Measurements from ENCODE around the gene CLIC4. TPM values are rescaled to one million over a fixed set of nuclear protein-coding genes. Genes with fewer than 3 reads are reported as not detected.

Gene CLIC4
- total RNA-seq, 1 donor, result 711 TPM

DNA sequence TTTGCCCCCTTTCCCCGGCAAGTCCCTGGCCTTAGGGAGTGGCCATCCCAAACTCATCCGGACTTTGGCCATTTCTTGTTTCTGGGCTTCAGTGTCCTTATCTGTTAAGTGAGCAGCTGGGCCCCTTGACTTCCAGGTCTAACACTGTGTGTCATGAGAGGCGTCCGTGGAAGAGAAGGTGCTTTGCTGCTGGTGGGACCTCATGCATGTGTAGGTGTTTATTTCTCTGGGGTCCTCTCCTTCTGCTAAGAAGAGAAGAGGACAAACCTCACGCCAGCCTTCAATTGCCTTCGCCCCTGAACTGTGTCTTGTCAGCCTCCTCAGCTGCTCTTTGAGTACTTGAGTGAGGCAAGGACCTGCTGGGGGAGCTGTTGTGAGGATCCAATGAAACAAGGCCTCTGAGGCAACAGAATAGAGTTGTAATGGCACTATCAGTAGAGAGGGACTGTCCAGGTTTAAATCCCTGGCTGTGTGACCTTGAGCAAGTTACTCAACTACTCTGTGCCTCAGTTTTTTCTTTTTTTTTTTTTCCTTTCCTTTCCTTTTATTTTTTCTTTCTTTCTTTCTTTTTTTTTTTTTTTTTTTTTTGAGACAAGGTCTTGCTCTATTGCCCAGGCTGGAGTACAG, 112.4 kb downstream of the CLIC4 start:
- no peaks in the 10 kb centered on the region for H3K27me3 ChIP-seq (ENCODE audit: insufficient read depth, low read length)
- H3K79me2 ChIP-seq (ENCODE audit: insufficient read depth, low read length), result no peaks in the 10 kb centered on the region
- no peaks in the 10 kb centered on the region for H3K9me3 ChIP-seq (ENCODE audit: low read depth, low read length)
- no peak for DNase-seq (ENCODE audit: insufficient read length, low spot score, missing footprints)
- H3K27ac ChIP-seq (ENCODE audit: low read depth, low read length), result no peak overlapping the region
- no peak overlapping the region for H2AFZ ChIP-seq (ENCODE audit: low read length)
- H4K20me1 ChIP-seq (ENCODE audit: insufficient read depth, low read length), result no peaks in the 10 kb centered on the region
- no peak overlapping the region for H3K4me3 ChIP-seq (ENCODE audit: insufficient read depth, low read length)
- no peak overlapping the region for H3K4me2 ChIP-seq (ENCODE audit: insufficient read depth, low read length)
- no peaks in the 10 kb centered on the region for H3K36me3 ChIP-seq (ENCODE audit: insufficient read depth, low read length)
- TF ChIP-seq, protein P1, sequence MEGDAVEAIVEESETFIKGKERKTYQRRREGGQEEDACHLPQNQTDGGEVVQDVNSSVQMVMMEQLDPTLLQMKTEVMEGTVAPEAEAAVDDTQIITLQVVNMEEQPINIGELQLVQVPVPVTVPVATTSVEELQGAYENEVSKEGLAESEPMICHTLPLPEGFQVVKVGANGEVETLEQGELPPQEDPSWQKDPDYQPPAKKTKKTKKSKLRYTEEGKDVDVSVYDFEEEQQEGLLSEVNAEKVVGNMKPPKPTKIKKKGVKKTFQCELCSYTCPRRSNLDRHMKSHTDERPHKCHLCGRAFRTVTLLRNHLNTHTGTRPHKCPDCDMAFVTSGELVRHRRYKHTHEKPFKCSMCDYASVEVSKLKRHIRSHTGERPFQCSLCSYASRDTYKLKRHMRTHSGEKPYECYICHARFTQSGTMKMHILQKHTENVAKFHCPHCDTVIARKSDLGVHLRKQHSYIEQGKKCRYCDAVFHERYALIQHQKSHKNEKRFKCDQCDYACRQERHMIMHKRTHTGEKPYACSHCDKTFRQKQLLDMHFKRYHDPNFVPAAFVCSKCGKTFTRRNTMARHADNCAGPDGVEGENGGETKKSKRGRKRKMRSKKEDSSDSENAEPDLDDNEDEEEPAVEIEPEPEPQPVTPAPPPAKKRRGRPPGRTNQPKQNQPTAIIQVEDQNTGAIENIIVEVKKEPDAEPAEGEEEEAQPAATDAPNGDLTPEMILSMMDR (IDR thresholded peaks at IDR 0.05; ENCODE audit: extremely low read depth, low read depth, low read length), result peak; percentile 9
- H3K4me1 ChIP-seq (ENCODE audit: insufficient read depth, low read length), result peaks cover 11% of the 10 kb centered on the region

DNA sequence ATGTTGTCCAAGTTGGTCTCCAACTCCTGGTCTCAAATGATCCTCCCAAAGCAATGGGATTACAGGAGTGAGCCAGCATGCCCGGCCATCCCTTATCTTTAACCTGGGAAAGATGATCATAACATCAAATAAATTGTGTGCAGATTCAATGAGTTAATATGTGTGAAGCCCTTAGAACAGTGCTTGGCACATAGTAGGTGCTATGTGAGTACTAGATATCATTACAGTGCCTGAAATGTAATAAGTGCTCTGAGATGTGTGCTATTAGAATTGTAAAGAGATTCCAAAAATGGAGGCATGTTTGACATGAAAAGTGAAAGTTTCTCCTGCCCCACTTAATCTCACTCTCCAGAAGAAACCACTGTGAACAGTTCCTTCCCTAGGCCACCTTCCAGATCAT, 113.0 kb downstream of the CLIC4 start:
- no peak overlapping the region for H3K4me2 ChIP-seq (ENCODE audit: insufficient read depth, low read length)
- H3K36me3 ChIP-seq (ENCODE audit: insufficient read depth, low read length), result no peaks in the 10 kb centered on the region
- DNase-seq (ENCODE audit: insufficient read length, low spot score, missing footprints), result no peak
- no peak overlapping the region for H2AFZ ChIP-seq (ENCODE audit: low read length)
- H3K27me3 ChIP-seq (ENCODE audit: insufficient read depth, low read length), result no peaks in the 10 kb centered on the region
- H3K4me1 ChIP-seq (ENCODE audit: insufficient read depth, low read length), result peaks cover 11% of the 10 kb centered on the region
- no peak overlapping the region for H3K4me3 ChIP-seq (ENCODE audit: insufficient read depth, low read length)
- no peaks in the 10 kb centered on the region for H3K9me3 ChIP-seq (ENCODE audit: low read depth, low read length)
- H4K20me1 ChIP-seq (ENCODE audit: insufficient read depth, low read length), result no peaks in the 10 kb centered on the region
- no peaks in the 10 kb centered on the region for H3K79me2 ChIP-seq (ENCODE audit: insufficient read depth, low read length)
- TF ChIP-seq, protein P1 (IDR thresholded peaks at IDR 0.05; ENCODE audit: extremely low read depth, low read depth, low read length), result no peak
- no peak overlapping the region for H3K27ac ChIP-seq (ENCODE audit: low read depth, low read length)

DNA sequence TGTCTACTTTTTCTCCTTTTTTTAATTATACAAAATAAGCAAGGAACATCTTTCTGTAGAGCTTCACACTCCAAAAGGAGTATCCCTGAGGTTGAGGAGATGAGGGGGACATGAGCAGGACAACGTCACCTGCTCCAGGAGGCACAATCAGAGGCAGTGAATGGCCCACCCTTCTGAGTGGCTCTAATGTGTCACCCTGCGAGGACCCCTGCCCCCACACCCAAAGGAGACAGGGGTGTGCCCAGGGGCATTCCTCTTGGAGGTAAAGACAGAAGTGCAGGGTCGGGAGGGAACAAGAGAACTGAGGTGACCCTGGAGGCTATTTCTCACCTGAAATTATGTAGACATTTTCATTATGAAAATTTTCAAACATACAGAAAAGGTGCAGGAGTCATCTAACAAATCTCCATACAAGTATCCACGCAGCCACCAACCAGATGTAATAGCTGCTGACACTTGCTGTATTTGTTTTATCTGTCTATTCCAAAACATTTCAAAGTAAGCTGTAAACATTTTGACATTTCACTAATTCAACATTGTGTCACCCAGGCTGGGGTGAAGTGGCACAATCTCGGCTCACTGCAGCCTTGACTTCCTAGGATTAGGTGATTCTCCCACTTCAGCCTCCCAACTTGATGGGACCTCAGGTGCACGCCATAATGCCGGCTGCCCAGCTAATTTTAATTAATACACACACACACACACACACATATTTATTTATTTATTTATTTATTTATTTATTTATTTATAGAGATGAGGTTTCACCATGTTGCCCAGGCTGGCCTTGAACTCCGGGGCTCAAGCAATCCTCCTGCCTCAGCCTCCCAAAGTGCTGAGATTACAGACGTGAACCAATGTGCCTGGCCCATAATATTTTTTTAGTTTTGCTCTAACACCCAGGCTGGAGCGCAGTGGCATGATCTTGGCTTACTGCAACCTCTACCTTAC, 114.1 kb downstream of the CLIC4 start:
- Histone ChIP-seq H3K36me3 (ENCODE audit: insufficient read depth, low read length) (no peaks in the 10 kb centered on the region), H2AFZ (ENCODE audit: low read length) (no peak overlapping the region), H3K9me3 (ENCODE audit: low read depth, low read length) (no peaks in the 10 kb centered on the region), H3K27me3 (ENCODE audit: insufficient read depth, low read length) (no peaks in the 10 kb centered on the region), H4K20me1 (ENCODE audit: insufficient read depth, low read length) (no peaks in the 10 kb centered on the region), H3K4me2 (ENCODE audit: insufficient read depth, low read length) (no peak overlapping the region), H3K27ac (ENCODE audit: low read depth, low read length) (no peak overlapping the region), H3K79me2 (ENCODE audit: insufficient read depth, low read length) (no peaks in the 10 kb centered on the region), H3K4me3 (ENCODE audit: insufficient read depth, low read length) (no peak overlapping the region), H3K4me1 (ENCODE audit: insufficient read depth, low read length) (peaks cover 11% of the 10 kb centered on the region)
- TF ChIP-seq, protein P1 (IDR thresholded peaks at IDR 0.05; ENCODE audit: extremely low read depth, low read depth, low read length), result no peak
- no peak for DNase-seq (ENCODE audit: insufficient read length, low spot score, missing footprints)

DNA sequence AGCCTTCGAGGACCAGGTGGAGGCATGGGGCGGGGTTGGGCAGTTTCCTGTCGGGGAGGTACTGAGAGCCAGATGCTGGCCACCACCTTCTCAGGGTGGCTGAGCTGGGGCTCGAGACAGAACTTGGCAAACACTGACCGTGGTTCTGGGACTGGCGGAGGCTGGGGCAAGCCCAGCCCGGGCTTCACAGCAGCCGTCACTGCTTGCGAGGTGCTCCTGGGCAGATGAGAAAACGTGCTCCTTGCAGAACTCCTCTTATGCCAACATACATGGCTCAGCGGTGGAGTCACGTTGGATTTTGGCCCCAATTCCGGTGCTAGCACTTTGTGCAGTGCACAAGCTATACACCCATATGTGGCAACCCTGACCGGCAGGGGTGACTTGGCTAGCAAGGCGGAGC, 115.6 kb downstream of the CLIC4 start:
- Histone ChIP-seq H3K36me3 (ENCODE audit: insufficient read depth, low read length) (no peaks in the 10 kb centered on the region), H4K20me1 (ENCODE audit: insufficient read depth, low read length) (no peaks in the 10 kb centered on the region), H3K4me1 (ENCODE audit: insufficient read depth, low read length) (peaks cover 11% of the 10 kb centered on the region), H3K79me2 (ENCODE audit: insufficient read depth, low read length) (no peaks in the 10 kb centered on the region), H3K27ac (ENCODE audit: low read depth, low read length) (no peak overlapping the region), H3K9me3 (ENCODE audit: low read depth, low read length) (no peaks in the 10 kb centered on the region), H3K4me3 (ENCODE audit: insufficient read depth, low read length) (no peak overlapping the region), H2AFZ (ENCODE audit: low read length) (no peak overlapping the region), H3K27me3 (ENCODE audit: insufficient read depth, low read length) (no peaks in the 10 kb centered on the region), H3K4me2 (ENCODE audit: insufficient read depth, low read length) (no peak overlapping the region)
- DNase-seq (ENCODE audit: insufficient read length, low spot score, missing footprints), result no peak
- TF ChIP-seq, protein P1 (IDR thresholded peaks at IDR 0.05; ENCODE audit: extremely low read depth, low read depth, low read length), result no peak

All from osteoblast (primary cell).